ENCODE results near the gene OTUD5. TPM values are rescaled to one million over a fixed set of nuclear protein-coding genes. Genes with fewer than 3 reads are reported as not detected.

The OTUD5 gene
- total RNA-seq, 1 experiment from 2014 or later, result 67.8 TPM

DNA sequence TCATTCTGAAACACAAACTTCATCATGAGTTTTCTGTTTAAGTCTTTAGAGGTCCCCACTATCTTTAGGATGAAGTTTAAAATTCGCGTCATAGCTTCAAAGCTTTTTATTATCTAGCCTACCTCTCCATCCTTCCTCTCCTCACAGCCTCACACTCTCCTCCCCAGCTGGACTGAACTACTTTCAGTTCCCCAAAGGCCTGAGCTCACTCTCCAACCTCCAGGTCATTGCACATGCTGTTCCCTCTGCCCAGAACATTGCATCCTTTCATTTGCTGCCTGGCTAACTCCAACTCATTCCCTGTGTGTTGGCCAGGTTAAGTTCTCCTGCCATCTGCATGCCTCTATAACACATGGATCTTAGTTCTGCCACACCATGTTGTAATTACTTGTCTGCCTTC is 2.9 kb upstream of the OTUD5 start:
- CTCF ChIA-PET, result no interaction called here
- no TSS peak for BruUV-seq (replicated peaks)

DNA sequence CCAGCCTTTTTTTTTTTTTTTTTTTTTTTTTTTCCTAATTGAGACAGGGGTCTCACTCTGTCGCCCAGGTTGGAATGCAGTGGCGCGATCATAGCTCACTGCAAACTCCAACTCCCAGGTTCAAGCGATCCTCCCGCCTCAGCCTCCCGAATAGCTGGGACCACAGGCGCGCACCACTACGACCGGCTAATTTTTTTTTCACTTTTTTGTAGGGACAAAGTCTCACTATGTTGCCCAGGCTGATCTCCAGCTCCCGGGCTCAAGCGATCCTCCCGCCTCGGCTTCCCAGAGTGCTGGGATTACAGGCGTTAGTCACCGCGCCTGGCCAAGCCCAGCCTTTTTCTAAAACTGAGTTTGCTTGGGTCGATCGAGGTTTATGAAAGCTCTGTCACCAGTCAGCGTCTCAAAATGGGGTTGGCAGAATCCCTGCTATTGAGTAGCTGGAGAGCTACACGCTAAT is 1.3 kb upstream of the OTUD5 start:
- BruUV-seq (replicated peaks), result TSS peak; percentile 66
- Mint-ChIP-seq H3K27ac (ENCODE audit: unreplicated experiment) (peak overlapping the region; percentile 93), H3K4me1 (ENCODE audit: low read depth, unreplicated experiment) (peaks cover 18% of the 10 kb centered on the region), H3K36me3 (ENCODE audit: insufficient read depth, unreplicated experiment) (peaks cover 37% of the 10 kb centered on the region), H3K4me3 (ENCODE audit: low read depth, unreplicated experiment) (peak overlapping the region; percentile 83), H3K9me3 (ENCODE audit: low read depth, unreplicated experiment) (no peaks in the 10 kb centered on the region), H3K27me3 (ENCODE audit: unreplicated experiment) (no peaks in the 10 kb centered on the region)
- TF ChIP-seq CTCF (IDR thresholded peaks at IDR 0.05; ENCODE audit: unreplicated experiment), result no peak
- DNase-seq, result peak; percentile 33
- intact Hi-C loops (cut with micrococcal nuclease; ENCODE audit: unreplicated experiment), result no loop called here
- CTCF ChIA-PET, result interaction anchor here (1.3 to 2.2 kb wide), 4 partner anchors 9 to 232 kb away, joined by 3 to 7 read pairs (median 4); partner anchors contain the start of gene GRIPAP1

More for the DNA sequence above, 2.9 kb upstream of the OTUD5 start:
- Mint-ChIP-seq H3K9me3 (ENCODE audit: low read depth, unreplicated experiment) (no peaks in the 10 kb centered on the region), H3K36me3 (ENCODE audit: insufficient read depth, unreplicated experiment) (peaks cover 29% of the 10 kb centered on the region), H3K27me3 (ENCODE audit: unreplicated experiment) (no peaks in the 10 kb centered on the region), H3K27ac (ENCODE audit: unreplicated experiment) (no peak overlapping the region), H3K4me3 (ENCODE audit: low read depth, unreplicated experiment) (no peak overlapping the region), H3K4me1 (ENCODE audit: low read depth, unreplicated experiment) (peaks cover 9% of the 10 kb centered on the region)
- intact Hi-C loops (cut with micrococcal nuclease; ENCODE audit: unreplicated experiment), result no loop called here
- TF ChIP-seq CTCF (IDR thresholded peaks at IDR 0.05; ENCODE audit: unreplicated experiment), result no peak
- DNase-seq, result no peak

- Mint-ChIP-seq H3K36me3 (ENCODE audit: insufficient read depth, unreplicated experiment) (peaks cover 40% of the 10 kb centered on the region), H3K4me3 (ENCODE audit: low read depth, unreplicated experiment) (peak overlapping the region; percentile 83), H3K27ac (ENCODE audit: unreplicated experiment) (peak overlapping the region; percentile 93), H3K4me1 (ENCODE audit: low read depth, unreplicated experiment) (peaks cover 24% of the 10 kb centered on the region), H3K9me3 (ENCODE audit: low read depth, unreplicated experiment) (no peaks in the 10 kb centered on the region), H3K27me3 (ENCODE audit: unreplicated experiment) (no peaks in the 10 kb centered on the region)
- CTCF ChIA-PET, result interaction anchor here (1.3 to 2.2 kb wide), 5 partner anchors 9 to 233 kb away, joined by 3 to 9 read pairs (median 4); partner anchors contain the start of gene GRIPAP1
- no peak for TF ChIP-seq CTCF (IDR thresholded peaks at IDR 0.05; ENCODE audit: unreplicated experiment)
- intact Hi-C loops (cut with micrococcal nuclease; ENCODE audit: unreplicated experiment), result no loop called here
- no TSS peak for BruUV-seq (replicated peaks)
- DNase-seq, result peak; percentile 95
These were observed 624 bp upstream of the OTUD5 start for GRCh38 chrX:48957827-48958634.

DNA sequence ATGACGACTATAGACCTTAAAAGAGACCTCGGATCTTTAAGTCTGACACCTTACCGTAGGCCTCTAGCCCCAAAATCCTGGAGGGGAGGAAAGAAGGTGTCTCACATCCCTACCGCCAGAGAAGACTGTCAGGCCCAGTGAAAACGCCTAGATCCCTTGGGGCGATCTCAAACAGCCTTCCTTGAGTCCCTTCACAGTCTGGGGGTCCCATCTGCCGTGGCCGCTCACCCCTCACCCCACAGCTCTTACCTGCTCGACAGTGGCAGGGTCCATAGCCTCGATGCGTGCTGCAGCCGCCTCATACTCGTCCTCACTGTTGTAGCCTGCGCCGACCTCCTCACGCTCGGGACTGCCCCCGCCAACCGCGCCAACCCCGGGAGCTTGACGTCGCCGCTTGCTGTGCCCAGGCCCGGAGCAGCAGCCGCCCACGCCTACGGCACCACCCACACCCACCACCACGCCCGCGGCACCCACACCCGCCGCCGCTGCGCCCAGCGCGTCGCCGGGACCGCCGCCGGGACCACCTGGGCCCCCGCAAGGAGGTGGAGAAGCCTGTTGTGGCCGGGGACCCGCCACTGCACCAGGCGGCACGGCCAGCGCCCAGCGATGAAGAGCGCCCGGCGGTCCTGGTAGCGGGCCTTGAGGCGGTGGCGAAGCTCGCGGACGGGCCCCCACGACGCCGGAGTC is 536 bp downstream of the OTUD5 start:
- H3K27me3 Mint-ChIP-seq (ENCODE audit: unreplicated experiment), result no peaks in the 10 kb centered on the region
- CTCF ChIA-PET, result interaction anchor here (1.5 kb wide), 1 partner anchor 16 kb away, joined by 9 read pairs; no protein-coding TSS in a partner anchor
- intact Hi-C loops (cut with micrococcal nuclease; ENCODE audit: unreplicated experiment), result no loop called here
- H3K27ac Mint-ChIP-seq (ENCODE audit: unreplicated experiment), result peak overlapping the region; percentile 72
- no peaks in the 10 kb centered on the region for H3K9me3 Mint-ChIP-seq (ENCODE audit: low read depth, unreplicated experiment)
- DNase-seq, result peak; percentile 29
- H3K4me3 Mint-ChIP-seq (ENCODE audit: low read depth, unreplicated experiment), result peak overlapping the region; percentile 83
- peaks cover 40% of the 10 kb centered on the region for H3K36me3 Mint-ChIP-seq (ENCODE audit: insufficient read depth, unreplicated experiment)
- H3K4me1 Mint-ChIP-seq (ENCODE audit: low read depth, unreplicated experiment), result peaks cover 24% of the 10 kb centered on the region
- BruUV-seq (replicated peaks), result no TSS peak
- TF ChIP-seq CTCF (IDR thresholded peaks at IDR 0.05; ENCODE audit: unreplicated experiment), result no peak
